Lung (tissue), 12 donors: ENCODE data around the gene EEIG1. TPM values are rescaled to one million over a fixed set of nuclear protein-coding genes. Genes with fewer than 3 reads are reported as not detected.

Experiments
- ATAC-seq: fragments of 200-7000 bp; cut with Tn5 transposase; one replicate; pipeline ENCODE4 v1.9.1; 2020; ENCODE audit warnings: moderate number of reproducible peaks; ENCODE audit not compliant: insufficient read depth, low FRiP score
- DNase-seq, 3 donors: peaks; one replicate each; pipeline ENCODE4 v3.0.0-alpha.2; 2013 to 2017
- H3K27ac ChIP-seq, 2 donors: one replicate each; pipeline ENCODE4 v1.5.1; 2013; ENCODE audit warnings: mild to moderate bottlenecking in 2 of 2, moderate library complexity in 2 of 2, control low read depth in 1 of 2, inconsistent platforms in 1 of 2, low read depth in 1 of 2, low read length in 1 of 2
- H3K27me3 ChIP-seq, 3 donors: one replicate each; pipeline ENCODE4 v1.5.1; 2013; ENCODE audit warnings: low read length in 2 of 3; ENCODE audit not compliant: control insufficient read depth in 3 of 3, insufficient read depth in 3 of 3
- H3K36me3 ChIP-seq, 4 donors: one replicate each; pipeline ENCODE4 v1.5.1; 2013; ENCODE audit warnings: low read length in 4 of 4, mild to moderate bottlenecking in 1 of 4, moderate library complexity in 1 of 4; ENCODE audit not compliant: control insufficient read depth in 4 of 4, insufficient read depth in 4 of 4
- H3K4me1 ChIP-seq, 5 donors: one replicate each; pipeline ENCODE4 v1.5.1; 2013; ENCODE audit warnings: low read length in 5 of 5, mild to moderate bottlenecking in 2 of 5, moderate library complexity in 1 of 5; ENCODE audit not compliant: control insufficient read depth in 5 of 5, insufficient read depth in 5 of 5
- H3K4me3 ChIP-seq: one replicate; pipeline ENCODE4 v1.5.1; 2013; ENCODE audit warnings: mild to moderate bottlenecking, control low read depth, moderate library complexity
- H3K9ac ChIP-seq, 2 donors: one replicate each; pipeline ENCODE4 v1.5.1; 2013; ENCODE audit warnings: low read length in 2 of 2, control low read depth in 1 of 2; ENCODE audit not compliant: insufficient read depth in 1 of 2
- H3K9me3 ChIP-seq, 4 donors: one replicate each; pipeline ENCODE4 v1.5.1; 2013; ENCODE audit warnings: low read length in 3 of 4, mild to moderate bottlenecking in 1 of 4, moderate library complexity in 1 of 4; ENCODE audit not compliant: control insufficient read depth in 4 of 4, insufficient read depth in 3 of 4
- CTCF ChIP-seq: IDR thresholded peaks from 2 replicates; pipeline ENCODE4 v1.5.1; 2012; ENCODE audit warnings: mild to moderate bottlenecking; ENCODE audit errors: control extremely low read depth, extremely low read depth
- WGBS, 2 donors: extraction: QIAGEN DNeasy Blood & Tissue Kit; methylation state at CpG; one replicate each; pipeline ENCODE4 v1.1.7; 2013; 5-methylcytosine and 5-hydroxymethylcytosine counted together
- polyA plus RNA-seq, 2 donors: library from polyadenylated mRNA; stranded (reverse); fragments of 200-250 nt; gene quantifications; one replicate each; pipeline ENCODE4 v1.2.1, GENCODE V29; 2013
- total RNA-seq, 2 donors: library from RNA; depleted of rRNA in 1 of 2; stranded (reverse); fragments of >200 nt in 1 of 2; gene quantifications; one replicate each; pipeline ENCODE4 v1.2.1, GENCODE V29; 2014 to 2021
- donor health status: control.
- donor health status: control.
- donor health status: Bipolar disorder and iron deficiency.
- donor health status: healthy.
- donor health status: DM: yes; HTN: yes; CAD: no.

EEIG1 gene
- total and polyA plus RNA-seq, 4 donors, result 13.4 to 66.5 (median 32.7) TPM

DNA sequence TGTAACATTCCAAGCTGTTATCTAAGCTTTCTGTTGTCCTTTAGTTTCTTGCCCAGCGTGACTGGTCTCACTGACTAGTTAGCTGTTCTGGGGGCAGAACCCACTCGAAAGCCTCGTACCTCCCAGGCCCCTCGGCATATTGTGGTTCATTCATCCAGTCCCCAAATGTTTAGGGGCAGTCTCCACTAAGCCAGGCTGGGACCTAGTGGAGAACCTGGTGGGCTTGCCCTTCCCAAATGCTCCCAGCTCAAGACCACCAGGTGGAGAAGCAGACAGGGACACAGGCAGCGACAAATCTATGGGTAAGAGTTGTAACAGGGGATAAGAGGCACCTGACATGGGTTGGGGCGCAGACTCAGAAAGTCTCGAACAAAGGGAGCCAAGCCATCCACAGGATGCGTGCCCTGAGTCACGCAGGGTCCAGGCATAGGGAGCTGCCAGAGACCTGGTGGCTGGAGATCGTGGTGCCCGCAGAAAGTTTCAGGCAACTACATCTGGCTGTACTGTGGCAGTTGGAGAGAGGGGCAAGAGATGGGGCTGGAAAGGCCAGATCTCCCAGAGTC lies 851 bp upstream of the EEIG1 start:
- H3K9me3 ChIP-seq, result no peaks in the 10 kb centered on the region
- peak overlapping the region; percentile 41 to 95 for H3K9ac ChIP-seq
- H3K27ac ChIP-seq, result peak overlapping the region; percentile 91 to 95
- WGBS, 2 donors, result 67 to 76% methylated on average over 11 of the region's 11 CpGs
- ATAC-seq (no peak), DNase-seq (no peak)
- peaks cover 0 to 40% (median 10%) of the 10 kb centered on the region in 5 donors for H3K4me1 ChIP-seq
- H3K27me3 ChIP-seq, result no peaks in the 10 kb centered on the region
- no peak overlapping the region for H3K4me3 ChIP-seq
- TF ChIP-seq CTCF, result no peak
- no peaks in the 10 kb centered on the region for H3K36me3 ChIP-seq

DNA sequence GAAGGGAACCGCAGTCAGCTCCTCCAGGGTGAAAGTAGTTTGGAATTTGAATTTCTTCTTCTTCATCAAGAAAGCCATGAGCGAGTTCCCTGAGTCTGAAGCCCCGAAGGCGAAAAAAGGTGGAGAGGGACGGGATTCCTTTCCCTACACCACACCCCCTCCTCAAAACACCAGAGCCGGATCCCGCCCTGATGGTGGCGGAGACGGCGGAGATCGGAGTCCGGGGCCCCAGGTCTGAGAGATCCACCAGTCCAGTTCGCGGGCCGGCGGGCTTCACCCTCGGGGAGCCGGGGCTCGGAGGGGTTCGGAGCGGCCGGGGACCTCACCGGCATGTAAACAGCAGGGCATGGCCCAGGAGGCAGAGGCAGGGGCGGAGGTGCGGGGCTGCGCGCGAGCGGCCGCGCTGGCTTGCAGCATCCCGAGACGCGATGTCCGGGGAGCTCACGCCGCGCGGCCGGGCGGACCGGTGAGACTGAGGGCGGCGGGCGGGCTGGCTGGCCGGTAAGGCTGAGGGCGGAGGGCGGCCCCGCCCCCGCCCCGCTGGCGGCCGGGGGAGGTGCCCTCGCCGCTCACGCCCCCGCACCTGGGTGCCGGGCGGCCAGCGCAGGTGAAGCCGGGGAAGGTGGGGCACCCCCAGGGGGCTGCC lies 606 bp downstream of the EEIG1 start:
- H3K27me3 ChIP-seq, result no peaks in the 10 kb centered on the region
- TF ChIP-seq CTCF, result no peak
- peak overlapping the region; percentile 39 to 56 for H3K9ac ChIP-seq
- no peaks in the 10 kb centered on the region for H3K9me3 ChIP-seq
- H3K4me1 ChIP-seq, result peaks cover 3 to 51% (median 14%) of the 10 kb centered on the region in 5 donors
- H3K4me3 ChIP-seq, result peak overlapping the region; percentile 85
- peak in 2 of 3 donors; percentile 35 to 50 for DNase-seq
- WGBS, 2 donors, result 0% methylated on average over 39 to 61 of the region's 61 CpGs
- peak overlapping the region; percentile 86 to 92 for H3K27ac ChIP-seq
- ATAC-seq, result peak; percentile 15
- H3K36me3 ChIP-seq, result peaks cover 0 to 3% (median 0%) of the 10 kb centered on the region in 4 donors

- H3K4me1 ChIP-seq, result peaks cover 4 to 56% (median 16%) of the 10 kb centered on the region in 5 donors
- ATAC-seq, result no peak
- 15 to 18% methylated on average over 24 of the region's 24 CpGs for WGBS, 2 donors
- H3K4me3 ChIP-seq, result peak overlapping the region; percentile 85
- H3K36me3 ChIP-seq, result peaks cover 0 to 3% (median 0%) of the 10 kb centered on the region in 4 donors
- H3K9me3 ChIP-seq, result no peaks in the 10 kb centered on the region
- no peaks in the 10 kb centered on the region for H3K27me3 ChIP-seq
- peak overlapping the region; percentile 86 to 92 for H3K27ac ChIP-seq
- DNase-seq, result peak; percentile 59 to 65 (median 63)
- H3K9ac ChIP-seq, result peak overlapping the region; percentile 39 to 56
- no peak for TF ChIP-seq CTCF
These were observed 1.3 kb downstream of the EEIG1 start for GRCh38 chr9:127979333-127980059.
